HCT116 (cell line): Measurements from ENCODE around the gene TSPAN5.

Source experiments
- CEBPB ChIP-seq: IDR thresholded peaks from 2 replicates; pipeline ENCODE4 v1.6.1; 2012; ENCODE audit warnings: low read depth
- CTCF ChIP-seq, 3 experiments: fragments of 200-600 bp in 1 of 3; sonication (generic) in 1 of 3; IDR thresholded peaks in 2 of 3; conservative IDR thresholded peaks in 1 of 3; 2 replicates each; pipeline ENCODE4 v1.5.1; 2012 to 2017; ENCODE audit warnings: low read depth in 2 of 3, low read length in 2 of 3, antibody characterized with exemption in 1 of 3, borderline replicate concordance in 1 of 3, control low read depth in 1 of 3, mild to moderate bottlenecking in 1 of 3, mixed read lengths in 1 of 3, mixed run types in 1 of 3, moderate library complexity in 1 of 3; ENCODE audit not compliant: insufficient read depth in 1 of 3
- EZH2 ChIP-seq: fragments of 200-600 bp; sonication (generic); IDR thresholded peaks from 2 replicates; pipeline ENCODE4 v1.6.1; 2017; ENCODE audit warnings: antibody characterized with exemption, mixed run types
- JUND ChIP-seq: IDR thresholded peaks from 2 replicates; pipeline ENCODE4 v1.6.1; 2012
- MAX ChIP-seq: IDR thresholded peaks from 2 replicates; pipeline ENCODE4 v1.6.1; 2012
- POLR2A ChIP-seq: IDR thresholded peaks from 2 replicates; pipeline ENCODE4 v1.7.0; 2011; ENCODE audit warnings: borderline replicate concordance; ENCODE audit not compliant: insufficient read depth, insufficient read length; ENCODE audit errors: extremely low read depth
- RAD21 ChIP-seq: IDR thresholded peaks from 2 replicates; pipeline ENCODE4 v1.6.1; 2012; ENCODE audit warnings: low read depth, mild to moderate bottlenecking
- REST ChIP-seq: IDR thresholded peaks from 2 replicates; pipeline ENCODE4 v1.6.1; 2012; ENCODE audit warnings: low read depth
- SP1 ChIP-seq: IDR thresholded peaks from 2 replicates; pipeline ENCODE4 v1.6.1; 2012; ENCODE audit warnings: low read depth
- SRF ChIP-seq: IDR thresholded peaks from 2 replicates; pipeline ENCODE4 v1.6.1; 2012; ENCODE audit warnings: low read depth
- TCF7L2 ChIP-seq: IDR thresholded peaks from 2 replicates; pipeline ENCODE4 v1.7.0; 2011; ENCODE audit warnings: borderline replicate concordance, inconsistent platforms; ENCODE audit not compliant: insufficient read depth, insufficient read length; ENCODE audit errors: extremely low read depth
- ZBTB33 ChIP-seq: IDR thresholded peaks from 2 replicates; pipeline ENCODE4 v1.6.1; 2011; ENCODE audit warnings: mild to moderate bottlenecking, low read length, moderate library complexity; ENCODE audit not compliant: insufficient replicate concordance; ENCODE audit errors: extremely low read depth
- ZFX ChIP-seq: fragments of 450-650 bp; IDR thresholded peaks from 2 replicates; pipeline ENCODE4 v1.6.1; 2017
- ZNF274 ChIP-seq: fragments of 200-500 bp; sonication (Bioruptor generic); IDR thresholded peaks from 2 replicates; pipeline ENCODE4 v1.6.1; 2014; ENCODE audit warnings: mild to moderate bottlenecking, low read depth, low read length, inconsistent platforms

GRCh38 chr4:98700656-98701055 lies 42.2 kb upstream of the TSPAN5 start:
- TF ChIP-seq EZH2: no peak
- no peak for TF ChIP-seq CTCF (IDR thresholded peaks at IDR 0.05 in 2 of 3, conservative IDR thresholded peaks at IDR 0.05 in 1 of 3; ENCODE audit: borderline replicate concordance in 1 of 3, insufficient read depth in 1 of 3, low read depth in 2 of 3, low read length in 2 of 3)
- TF ChIP-seq RAD21: no peak
- TF ChIP-seq TCF7L2: no peak
- TF ChIP-seq CEBPB: no peak
- TF ChIP-seq JUND: no peak
- no peak for TF ChIP-seq ZBTB33
- no peak for TF ChIP-seq REST
- TF ChIP-seq POLR2A: no peak
- TF ChIP-seq MAX: no peak
- TF ChIP-seq ZNF274: no peak
- TF ChIP-seq SP1: no peak
- no peak for TF ChIP-seq ZFX
- TF ChIP-seq SRF: no peak
